Neural crest cell (in vitro differentiated cells): ENCODE measurements around the gene SPECC1. TPM values are rescaled to one million over a fixed set of nuclear protein-coding genes. Genes with fewer than 3 reads are reported as not detected.
A peak's percentile ranks its signal among the peaks of the same experiment; 100 is the strongest.

Experiments
- DNase-seq: peaks from one replicate; pipeline ENCODE4 v3.0.0; 2021; ENCODE audit warnings: low read depth, mixed read lengths, low spot score
- H3K27ac Mint-ChIP-seq: one replicate; pipeline ENCODE4 v1.8.0; 2021; ENCODE audit warnings: mild to moderate bottlenecking, mixed read lengths; ENCODE audit not compliant: unreplicated experiment
- H3K27me3 Mint-ChIP-seq: 2 replicates; pipeline ENCODE4 v1.8.0; 2021; ENCODE audit warnings: low read depth, mild to moderate bottlenecking, mixed read lengths
- H3K36me3 Mint-ChIP-seq: 2 replicates; pipeline ENCODE4 v1.8.0; 2021; ENCODE audit warnings: low read depth, mild to moderate bottlenecking, mixed read lengths
- H3K4me1 Mint-ChIP-seq: 2 replicates; pipeline ENCODE4 v1.8.0; 2021; ENCODE audit warnings: mixed read lengths
- H3K4me3 Mint-ChIP-seq: one replicate; pipeline ENCODE4 v1.8.0; 2021; ENCODE audit warnings: mild to moderate bottlenecking, mixed read lengths
- H3K9me3 Mint-ChIP-seq: 2 replicates; pipeline ENCODE4 v1.8.0; 2021; ENCODE audit warnings: mixed read lengths
- total RNA-seq: library from RNA; stranded (reverse); gene quantifications from 2 replicates; pipeline ENCODE4 v1.2.1, GENCODE V29; 2021
- TF ChIP-seq, protein P1 (sequence below): fragments of 200-600 bp; sonication (generic); conservative IDR thresholded peaks from 2 replicates; pipeline ENCODE4 v1.5.0; 2021; ENCODE audit warnings: antibody characterized with exemption, mild to moderate bottlenecking

Gene SPECC1
- total RNA-seq, 1 donor from 2014 or later, result 71.0 TPM

DNA sequence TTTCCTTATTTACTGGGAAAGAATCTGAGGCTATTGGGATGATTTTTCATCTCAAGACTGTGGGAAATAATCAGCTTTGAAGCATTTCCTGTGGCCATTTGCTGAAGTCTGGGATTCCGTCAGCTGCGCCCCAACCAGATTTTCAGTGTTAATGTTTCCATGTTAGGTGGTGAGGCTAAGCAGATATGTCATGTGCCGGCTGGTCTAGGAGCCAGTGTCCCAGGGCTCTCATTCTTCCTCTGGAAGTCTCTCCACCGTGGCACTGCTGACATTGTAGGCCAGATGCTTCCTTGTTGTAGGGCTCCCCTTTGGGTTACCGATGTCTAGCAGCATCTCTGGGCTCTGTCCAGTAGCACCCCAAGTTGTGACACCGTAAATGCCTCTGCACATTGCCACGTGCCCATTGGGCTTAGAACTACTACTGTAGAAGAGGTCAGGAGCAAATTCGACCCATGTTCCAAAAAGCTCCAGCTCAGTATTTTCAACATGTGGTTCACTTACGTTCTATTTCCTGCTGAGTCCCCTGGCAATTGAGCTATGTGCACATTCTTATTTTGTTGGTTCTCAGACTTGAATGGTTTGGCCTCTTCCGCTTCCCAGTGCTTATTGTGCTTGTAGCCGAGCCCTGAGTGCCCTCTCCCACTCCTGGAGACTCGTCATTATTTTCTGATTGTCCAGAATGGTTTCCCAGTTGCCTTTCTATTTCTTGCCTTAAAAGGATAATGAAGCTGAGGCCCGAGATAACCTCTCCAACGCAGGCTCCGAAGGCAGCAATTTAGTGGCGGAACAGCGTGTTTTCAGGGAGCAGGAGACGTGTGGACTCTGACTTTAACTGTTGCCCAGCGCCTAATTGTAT lies 82.2 kb downstream of the SPECC1 start:
- DNase-seq, result no peak
- no peak overlapping the region for H3K4me3 Mint-ChIP-seq
- peak overlapping the region; percentile 48 for H3K27ac Mint-ChIP-seq
- no peaks in the 10 kb centered on the region for H3K27me3 Mint-ChIP-seq
- peaks cover 34% of the 10 kb centered on the region for H3K4me1 Mint-ChIP-seq
- H3K9me3 Mint-ChIP-seq, result no peaks in the 10 kb centered on the region
- TF ChIP-seq, protein P1, sequence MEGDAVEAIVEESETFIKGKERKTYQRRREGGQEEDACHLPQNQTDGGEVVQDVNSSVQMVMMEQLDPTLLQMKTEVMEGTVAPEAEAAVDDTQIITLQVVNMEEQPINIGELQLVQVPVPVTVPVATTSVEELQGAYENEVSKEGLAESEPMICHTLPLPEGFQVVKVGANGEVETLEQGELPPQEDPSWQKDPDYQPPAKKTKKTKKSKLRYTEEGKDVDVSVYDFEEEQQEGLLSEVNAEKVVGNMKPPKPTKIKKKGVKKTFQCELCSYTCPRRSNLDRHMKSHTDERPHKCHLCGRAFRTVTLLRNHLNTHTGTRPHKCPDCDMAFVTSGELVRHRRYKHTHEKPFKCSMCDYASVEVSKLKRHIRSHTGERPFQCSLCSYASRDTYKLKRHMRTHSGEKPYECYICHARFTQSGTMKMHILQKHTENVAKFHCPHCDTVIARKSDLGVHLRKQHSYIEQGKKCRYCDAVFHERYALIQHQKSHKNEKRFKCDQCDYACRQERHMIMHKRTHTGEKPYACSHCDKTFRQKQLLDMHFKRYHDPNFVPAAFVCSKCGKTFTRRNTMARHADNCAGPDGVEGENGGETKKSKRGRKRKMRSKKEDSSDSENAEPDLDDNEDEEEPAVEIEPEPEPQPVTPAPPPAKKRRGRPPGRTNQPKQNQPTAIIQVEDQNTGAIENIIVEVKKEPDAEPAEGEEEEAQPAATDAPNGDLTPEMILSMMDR, result no peak
- H3K36me3 Mint-ChIP-seq, result no peaks in the 10 kb centered on the region

DNA sequence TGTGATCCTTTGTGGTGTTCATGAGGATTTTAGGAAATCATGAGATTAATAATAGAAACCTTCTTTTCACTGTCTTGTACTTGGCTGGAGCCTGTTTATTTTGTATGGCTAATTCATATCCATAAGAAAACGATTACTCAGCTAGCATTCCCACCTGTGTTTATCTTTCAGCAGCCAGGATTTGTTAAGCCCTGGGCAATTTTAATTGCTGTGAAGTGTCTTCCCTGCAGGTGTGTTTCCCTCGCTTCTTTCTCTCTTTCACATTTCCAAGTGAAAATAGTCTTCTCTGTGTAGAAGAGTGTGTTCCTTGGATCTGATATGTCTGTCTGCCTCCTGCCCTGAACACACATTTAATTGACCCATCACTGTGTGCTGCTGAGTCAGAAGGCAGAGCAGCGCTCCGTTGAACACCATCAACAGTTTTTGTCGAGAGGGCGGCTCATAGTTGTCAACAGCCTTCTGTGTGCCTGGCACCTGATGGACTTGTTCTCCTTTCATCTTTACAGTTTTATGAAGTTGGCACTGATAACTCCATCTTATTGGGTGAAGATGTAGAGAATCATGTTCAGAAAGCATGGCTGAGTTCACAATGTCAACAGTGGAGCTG lies 83.2 kb downstream of the SPECC1 start:
- no peak for DNase-seq
- peak overlapping the region; percentile 78 for H3K27ac Mint-ChIP-seq
- TF ChIP-seq, protein P1, result no peak
- no peaks in the 10 kb centered on the region for H3K9me3 Mint-ChIP-seq
- H3K4me3 Mint-ChIP-seq, result no peak overlapping the region
- no peaks in the 10 kb centered on the region for H3K27me3 Mint-ChIP-seq
- no peaks in the 10 kb centered on the region for H3K36me3 Mint-ChIP-seq
- peaks cover 30% of the 10 kb centered on the region for H3K4me1 Mint-ChIP-seq

DNA sequence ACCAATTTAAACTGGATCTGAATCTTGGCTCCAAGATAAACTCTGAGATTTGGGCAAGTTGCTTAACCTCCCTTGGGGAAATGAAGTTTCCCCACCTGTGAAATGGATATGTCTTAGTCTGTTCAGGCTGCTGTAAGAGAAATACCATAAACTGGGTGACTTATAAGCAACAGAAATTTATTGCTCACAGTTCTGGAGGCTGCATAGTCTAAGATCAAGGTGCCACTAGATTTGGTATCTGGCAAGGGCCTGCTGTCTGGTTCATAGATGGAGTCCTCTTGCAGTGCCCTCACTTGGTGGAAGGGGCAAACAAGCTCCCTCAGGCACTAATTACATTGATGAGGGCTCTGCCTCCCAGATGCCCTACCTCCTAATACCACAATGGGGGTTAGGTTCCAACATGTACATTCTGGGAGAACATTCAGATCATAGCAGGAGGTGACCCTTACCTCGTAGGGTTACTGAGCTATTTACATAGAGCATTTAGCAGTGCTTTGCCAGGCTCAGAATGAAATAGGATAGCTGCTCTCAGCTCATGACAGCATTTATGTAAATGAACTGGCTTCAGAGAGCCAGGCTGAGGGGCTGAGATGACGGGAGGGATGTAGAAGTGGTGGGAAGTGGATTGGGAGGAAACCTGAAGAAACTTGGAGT lies 83.9 kb downstream of the SPECC1 start:
- no peaks in the 10 kb centered on the region for H3K36me3 Mint-ChIP-seq
- H3K27ac Mint-ChIP-seq, result no peak overlapping the region
- no peaks in the 10 kb centered on the region for H3K9me3 Mint-ChIP-seq
- peaks cover 30% of the 10 kb centered on the region for H3K4me1 Mint-ChIP-seq
- no peak for DNase-seq
- H3K27me3 Mint-ChIP-seq, result no peaks in the 10 kb centered on the region
- H3K4me3 Mint-ChIP-seq, result no peak overlapping the region
- TF ChIP-seq, protein P1, result no peak

GRCh38 chr17:20094777-20095176 lies 85.6 kb downstream of the SPECC1 start:
- H3K4me1 Mint-ChIP-seq, result peaks cover 30% of the 10 kb centered on the region
- H3K27ac Mint-ChIP-seq, result no peak overlapping the region
- no peak overlapping the region for H3K4me3 Mint-ChIP-seq
- no peaks in the 10 kb centered on the region for H3K27me3 Mint-ChIP-seq
- no peaks in the 10 kb centered on the region for H3K36me3 Mint-ChIP-seq
- DNase-seq, result no peak
- TF ChIP-seq, protein P1, result no peak
- no peaks in the 10 kb centered on the region for H3K9me3 Mint-ChIP-seq

- Mint-ChIP-seq H3K9me3 (no peaks in the 10 kb centered on the region), H3K4me1 (peaks cover 30% of the 10 kb centered on the region), H3K36me3 (no peaks in the 10 kb centered on the region), H3K4me3 (no peak overlapping the region), H3K27me3 (no peaks in the 10 kb centered on the region), H3K27ac (no peak overlapping the region)
- DNase-seq, result peak; percentile 51
- TF ChIP-seq, protein P1, result peak; percentile 54
Observed at GRCh38 chr17:20095336-20096080, 86.3 kb downstream of the SPECC1 start.
